Transverse colon (tissue), 4 donors: ENCODE results near the gene OGFR. TPM values are rescaled to one million over a fixed set of nuclear protein-coding genes. Genes with fewer than 3 reads are reported as not detected.

ENCODE experiments used
- DNase-seq: peaks from one replicate; pipeline ENCODE4 v3.0.0-alpha.2; 2019
- H3K27ac ChIP-seq, 4 donors: fragments of 200-600 bp; sonication (generic); 2 replicates each; pipeline ENCODE4 v1.5.1; 2016 to 2018; ENCODE audit warnings: inconsistent platforms in 4 of 4
- H3K27me3 ChIP-seq: fragments of 200-600 bp; sonication (generic); 2 replicates; pipeline ENCODE4 v1.5.1; 2017; ENCODE audit warnings: inconsistent platforms
- H3K36me3 ChIP-seq, 4 donors: fragments of 200-600 bp; sonication (generic); 2 replicates each; pipeline ENCODE4 v1.5.1; 2017 to 2019; ENCODE audit warnings: inconsistent platforms in 4 of 4
- H3K4me1 ChIP-seq, 4 donors: fragments of 200-600 bp; sonication (generic); 2 replicates each; pipeline ENCODE4 v1.5.1; 2017 to 2020; ENCODE audit warnings: inconsistent platforms in 4 of 4
- H3K4me3 ChIP-seq, 4 donors: fragments of 200-600 bp; sonication (generic); 1 replicate in 1 of 4; 2 replicates in 3 of 4; pipeline versions ENCODE4 v1.5.1 to v1.6.1; 2017 to 2019; ENCODE audit warnings: inconsistent platforms in 4 of 4
- H3K9me3 ChIP-seq, 2 donors: fragments of 200-600 bp; sonication (generic); 2 replicates each; pipeline ENCODE4 v1.5.1; 2017 to 2019; ENCODE audit warnings: inconsistent platforms in 2 of 2
- CTCF ChIP-seq, 5 experiments: fragments of 200-600 bp in 3 of 5; fragments of 450-650 bp in 2 of 5; sonication (generic) in 3 of 5; IDR thresholded peaks; 1 replicate in 2 of 5; 2 replicates in 3 of 5; pipeline ENCODE4 v1.5.1; 2016 to 2017; ENCODE audit warnings: antibody characterized with exemption in 5 of 5, inconsistent platforms in 3 of 5, mild to moderate bottlenecking in 2 of 5, moderate library complexity in 1 of 5
- EP300 ChIP-seq: sonication (generic); formaldehyde crosslinking; IDR thresholded peaks from one replicate; pipeline ENCODE4 v1.6.1; 2017; ENCODE audit warnings: antibody characterized with exemption, low read depth
- POLR2A ChIP-seq: fragments of 450-650 bp; IDR thresholded peaks from one replicate; pipeline ENCODE4 v1.6.1; 2016; ENCODE audit warnings: antibody characterized with exemption, mild to moderate bottlenecking, moderate library complexity
- POLR2AphosphoS5 ChIP-seq, 3 donors: sonication (generic); formaldehyde crosslinking; IDR thresholded peaks; one replicate each; pipeline ENCODE4 v1.6.1; 2016; ENCODE audit warnings: antibody characterized with exemption in 3 of 3
- WGBS, 2 donors: methylation state at CpG; one replicate each; pipeline ENCODE4 v1.1.5; 2018; ENCODE audit warnings: low coverage in 1 of 2; 5-methylcytosine and 5-hydroxymethylcytosine counted together
- in situ Hi-C, 4 donors: fragments of 200-750 bp; cut with MboI; loops; one replicate each; pipeline versions ENCODE4 v1.15.0 to v1.15.1; 2017; ENCODE audit warnings: low sequenced_read_pairs in 3 of 4, low pct_ligation_motif_present in 1 of 4, low pct_unique_long_range_greater_than_20kb in 1 of 4
- intact Hi-C: fragments of 100-400 bp; cut with DNase I; formaldehyde crosslinking; loops from one replicate; pipeline ENCODE4 v1.15.1; 2023; ENCODE audit warnings: low total_unique reads
- total RNA-seq, 4 donors: library from RNA; depleted of rRNA; stranded (reverse); fragments of >200 nt; gene quantifications; one replicate each; pipeline ENCODE4 v1.1.0, GENCODE V29; 2016

The OGFR gene
- total RNA-seq, 4 donors from 2014 or later, result 55.2 to 137 (median 71.1) TPM

GRCh38 chr20:62775206-62775605 lies 29.4 kb upstream of the OGFR start:
- no peaks in the 10 kb centered on the region for H3K9me3 ChIP-seq
- peaks cover 0 to 7% (median 2%) of the 10 kb centered on the region in 4 donors for H3K4me1 ChIP-seq
- peaks cover 8% of the 10 kb centered on the region for H3K27me3 ChIP-seq
- DNase-seq, result no peak
- intact Hi-C loops, result no loop called here
- TF ChIP-seq POLR2AphosphoS5 (IDR thresholded peaks at IDR 0.05) (no peak), POLR2A (no peak), CTCF (IDR thresholded peaks at IDR 0.05) (no peak)
- no peak overlapping the region for H3K4me3 ChIP-seq
- 90% methylated on average over 9 of the region's 9 CpGs; no CpG with 5 or more reads in 1 of the 2 donors for WGBS, 2 donors
- in situ Hi-C loops, result loop anchor here in 2 of 4 donors (25.0 kb wide), 2 partner anchors 88 to 113 kb away; no protein-coding TSS in a partner anchor
- no peak overlapping the region for H3K27ac ChIP-seq
- H3K36me3 ChIP-seq, result no peaks in the 10 kb centered on the region

GRCh38 chr20:62776035-62776691 lies 28.5 kb upstream of the OGFR start:
- Histone ChIP-seq H3K27ac (peak overlapping the region in 3 of 4 donors; percentile 32 to 41 (median 34)), H3K27me3 (peaks cover 8% of the 10 kb centered on the region), H3K4me3 (no peak overlapping the region), H3K36me3 (no peaks in the 10 kb centered on the region), H3K9me3 (no peaks in the 10 kb centered on the region), H3K4me1 (peaks cover 0 to 7% (median 2%) of the 10 kb centered on the region in 4 donors)
- intact Hi-C loops (no loop called here), in situ Hi-C loops (loop anchor here in 2 of 4 donors (25.0 kb wide), 2 partner anchors 89 to 114 kb away; no protein-coding TSS in a partner anchor)
- DNase-seq, result no peak
- WGBS, 2 donors, result 92 to 100% methylated on average over 1 to 17 of the region's 24 CpGs
- no peak for TF ChIP-seq POLR2A
- TF ChIP-seq CTCF (IDR thresholded peaks at IDR 0.05), result no peak
- TF ChIP-seq POLR2AphosphoS5 (IDR thresholded peaks at IDR 0.05), result no peak
- TF ChIP-seq EP300, result no peak

- DNase-seq, result peak; percentile 55
- Histone ChIP-seq H3K36me3 (no peaks in the 10 kb centered on the region), H3K27me3 (peaks cover 8% of the 10 kb centered on the region), H3K4me3 (no peak overlapping the region), H3K9me3 (no peaks in the 10 kb centered on the region), H3K27ac (peak overlapping the region in 3 of 4 donors; percentile 32 to 41 (median 34)), H3K4me1 (peaks cover 0 to 7% (median 2%) of the 10 kb centered on the region in 4 donors)
- TF ChIP-seq CTCF (IDR thresholded peaks at IDR 0.05), result no peak
- no peak for TF ChIP-seq EP300
- TF ChIP-seq POLR2AphosphoS5 (IDR thresholded peaks at IDR 0.05), result no peak
- no peak for TF ChIP-seq POLR2A
- 53 to 65% methylated on average over 3 to 12 of the region's 14 CpGs for WGBS, 2 donors
- in situ Hi-C loops, result loop anchor here in 2 of 4 donors (25.0 kb wide), 2 partner anchors 90 to 115 kb away; no protein-coding TSS in a partner anchor
- intact Hi-C loops, result no loop called here
Measured at GRCh38 chr20:62776692-62777527, 27.7 kb upstream of the OGFR start.

- no peaks in the 10 kb centered on the region for H3K36me3 ChIP-seq
- WGBS, 2 donors, result 80% methylated on average over 6 of the region's 8 CpGs; no CpG with 5 or more reads in 1 of the 2 donors
- no peak for DNase-seq
- TF ChIP-seq POLR2A (no peak), CTCF (IDR thresholded peaks at IDR 0.05) (no peak), POLR2AphosphoS5 (IDR thresholded peaks at IDR 0.05) (no peak), EP300 (no peak)
- intact Hi-C loops (no loop called here), in situ Hi-C loops (loop anchor here in 2 of 4 donors (25.0 kb wide), 2 partner anchors 90 to 115 kb away; no protein-coding TSS in a partner anchor)
- H3K27me3 ChIP-seq, result peaks cover 8% of the 10 kb centered on the region
- H3K4me1 ChIP-seq, result peaks cover 0 to 7% (median 2%) of the 10 kb centered on the region in 4 donors
- H3K4me3 ChIP-seq, result no peak overlapping the region
- no peak overlapping the region for H3K27ac ChIP-seq
- H3K9me3 ChIP-seq, result no peaks in the 10 kb centered on the region
Measured at GRCh38 chr20:62777528-62777830, 27.2 kb upstream of the OGFR start.
